ENCODE measurements around the gene IRX6.
A peak's percentile ranks its signal among the peaks of the same experiment; 100 is the strongest.

IRX6 gene

DNA sequence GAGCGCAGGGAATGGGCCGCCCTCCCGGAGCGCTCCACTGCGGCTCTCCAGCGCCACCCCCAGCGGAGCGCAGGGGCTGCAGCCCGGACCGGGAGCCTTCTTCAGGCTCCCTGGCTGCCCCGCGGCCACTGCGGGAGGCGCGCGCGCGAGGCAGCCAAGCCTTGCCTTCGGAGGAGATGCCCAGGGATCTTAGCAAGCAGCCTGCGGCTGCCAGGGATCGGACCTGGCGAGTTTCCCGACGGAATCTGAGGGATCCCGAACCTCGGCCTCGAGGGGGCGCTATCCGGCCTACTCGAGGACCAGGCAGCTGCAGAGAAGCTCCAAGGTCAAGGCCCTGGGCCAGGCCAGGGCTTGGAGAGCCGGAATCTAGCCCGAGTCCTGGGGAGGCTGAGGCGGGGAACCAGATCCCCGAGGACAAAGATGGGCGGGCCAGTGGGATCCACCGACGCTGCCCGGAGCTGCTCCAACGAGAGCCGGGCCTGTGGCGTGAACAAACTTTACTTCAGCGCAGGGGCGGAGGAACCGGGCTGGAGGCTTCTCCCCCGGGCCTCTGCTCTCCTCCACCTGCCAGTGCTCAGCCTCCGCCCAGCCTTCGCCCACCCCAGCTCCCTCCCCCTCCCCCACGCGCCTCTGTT, at the start of gene IRX6:
Gene IRX6 (plus strand): TSS at position 567 of the 635 bp plus-strand sequence. CDS start 889 bp downstream, outside the sequence.
- no peak for DNase-seq (ENCODE audit: low spot score)

DNA sequence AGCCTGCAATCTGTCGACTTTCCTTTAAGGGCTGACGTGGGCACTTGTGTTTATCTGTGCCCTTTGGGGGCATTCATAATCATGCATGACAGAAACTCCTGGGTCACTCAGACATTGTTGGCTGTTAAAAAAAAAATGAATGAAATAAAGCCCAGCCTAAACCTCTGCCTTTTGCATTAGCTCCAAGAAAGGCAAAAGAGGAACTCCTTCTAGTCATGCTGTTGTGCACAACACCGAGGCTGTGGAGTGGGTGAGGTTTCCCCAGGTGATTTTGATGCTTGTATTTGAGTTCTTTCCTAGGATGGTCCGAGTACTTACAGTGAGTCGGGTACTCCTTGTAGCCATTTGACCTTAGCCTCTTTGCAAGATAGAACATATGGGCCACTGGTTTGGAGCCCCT, 49.6 kb upstream of the IRX6 start:
- no peak for DNase-seq (ENCODE audit: low spot score)

DNA sequence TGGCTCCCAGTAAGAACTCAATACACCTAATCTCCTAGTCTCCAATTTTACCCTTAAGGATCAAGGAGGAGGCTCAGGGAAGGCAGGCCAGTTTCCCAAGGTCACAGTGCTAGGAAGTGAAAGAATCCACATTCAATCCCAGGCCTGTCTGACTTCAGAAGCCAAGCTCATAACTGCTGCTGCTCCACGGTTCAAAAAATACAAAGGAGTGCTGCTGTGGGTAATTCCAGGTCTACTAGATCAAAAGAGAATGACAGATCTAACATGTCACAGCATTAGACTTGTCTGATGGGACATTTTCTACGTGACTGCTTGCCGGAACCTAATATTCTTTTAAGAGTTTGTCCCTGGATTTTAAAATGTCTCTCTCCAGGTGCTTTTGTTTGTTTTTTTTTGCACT, 48.8 kb upstream of the IRX6 start:
- no peak for DNase-seq (ENCODE audit: low spot score)

DNA sequence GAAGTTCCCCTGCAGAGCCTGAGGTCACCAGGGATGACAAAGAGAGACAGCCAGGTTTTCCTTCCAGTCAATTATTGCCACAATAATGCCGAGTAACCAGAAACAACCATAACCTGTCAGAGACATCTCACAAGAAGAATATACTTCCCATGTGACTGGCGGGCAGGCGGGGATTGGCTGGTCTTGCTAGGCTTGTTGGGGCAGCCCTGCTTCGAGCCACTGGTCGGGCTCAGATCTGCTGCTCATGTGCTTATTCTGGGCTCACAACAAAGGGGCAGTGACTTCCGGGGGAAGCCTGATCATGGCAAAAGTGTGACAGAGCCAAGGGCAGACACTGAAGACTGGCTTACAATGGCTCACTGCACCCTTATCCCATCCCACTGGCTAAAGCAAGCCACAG, 48.1 kb upstream of the IRX6 start:
- DNase-seq (ENCODE audit: low spot score): no peak

DNA sequence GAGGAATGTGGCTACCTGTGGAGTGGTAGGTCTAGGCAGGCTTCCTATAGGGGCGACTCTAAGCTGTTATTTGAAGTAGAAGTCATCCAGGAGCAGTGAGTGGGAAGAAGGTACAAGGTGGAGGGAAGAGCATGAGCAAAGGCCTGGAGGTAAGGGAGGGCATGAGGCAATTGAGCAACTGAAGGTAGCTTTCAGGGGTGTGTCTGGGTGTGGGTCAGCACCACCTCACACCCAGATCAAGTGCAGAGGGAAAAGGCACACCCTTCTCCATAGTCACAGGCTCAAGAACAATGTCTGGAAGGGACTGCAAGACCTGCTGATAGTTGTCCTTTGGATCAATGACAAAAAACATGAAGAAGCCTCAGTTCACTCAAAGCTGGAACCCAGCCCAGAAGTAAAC, 46.5 kb upstream of the IRX6 start:
- DNase-seq (ENCODE audit: low spot score): no peak

DNA sequence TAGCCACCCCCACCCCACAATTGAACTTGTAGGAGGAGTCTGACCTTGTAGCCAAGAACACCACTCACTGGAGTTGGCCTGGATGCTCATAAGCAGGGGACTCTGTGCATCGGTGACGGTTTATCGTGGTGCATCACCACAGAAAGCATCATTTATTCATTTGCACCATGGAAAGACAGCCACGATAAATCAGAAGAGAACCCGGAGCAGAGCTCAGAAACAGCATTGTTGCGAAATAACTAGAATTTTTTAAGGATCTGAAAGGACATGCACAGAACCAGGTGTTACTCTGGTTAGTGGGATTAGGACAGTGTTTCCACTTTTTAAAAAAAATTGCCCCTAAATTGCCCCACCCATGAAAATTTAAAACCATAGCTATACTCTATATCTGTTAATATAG, 44.4 kb upstream of the IRX6 start:
- no peak for DNase-seq (ENCODE audit: low spot score)

DNA sequence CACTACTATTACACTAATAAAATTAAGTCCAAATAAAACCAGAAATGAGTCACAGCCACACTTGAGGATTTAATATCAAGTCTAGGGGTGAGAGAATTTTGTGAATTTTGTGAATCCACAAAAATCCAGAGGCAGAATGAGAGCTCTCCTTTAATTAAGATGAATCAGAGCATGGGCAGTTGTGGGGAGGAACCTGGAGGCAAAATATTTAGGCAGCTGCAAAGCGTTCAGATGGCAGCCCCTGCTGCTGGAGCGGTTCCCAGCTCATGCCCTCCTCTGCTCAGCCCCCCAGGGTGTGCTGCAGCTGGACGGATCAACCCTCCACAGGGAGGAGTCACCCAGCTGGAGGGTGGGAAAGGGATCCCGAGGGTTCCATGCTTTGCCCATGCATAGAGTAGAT, 43.4 kb upstream of the IRX6 start:
- DNase-seq (ENCODE audit: low spot score): no peak

DNA sequence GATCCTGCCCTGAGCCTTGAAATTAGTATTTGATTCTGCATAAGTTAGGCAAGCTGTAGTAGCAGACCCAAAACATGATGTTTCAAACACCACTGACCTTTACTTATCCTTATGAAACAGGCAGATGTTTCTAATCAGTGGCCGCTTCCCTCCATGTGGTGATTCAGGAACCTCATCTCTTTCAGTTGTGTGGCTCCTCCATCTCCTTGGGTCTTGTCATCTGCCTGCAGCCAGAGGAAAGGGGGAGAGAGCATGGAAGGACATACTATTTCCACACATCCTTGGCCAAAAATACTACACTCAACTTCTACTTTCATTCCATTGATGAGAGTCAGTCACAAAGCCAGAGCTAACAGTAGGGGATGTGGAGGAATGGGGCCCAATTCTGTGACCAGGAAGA, 41.6 kb upstream of the IRX6 start:
- no peak for DNase-seq (ENCODE audit: low spot score)

DNA sequence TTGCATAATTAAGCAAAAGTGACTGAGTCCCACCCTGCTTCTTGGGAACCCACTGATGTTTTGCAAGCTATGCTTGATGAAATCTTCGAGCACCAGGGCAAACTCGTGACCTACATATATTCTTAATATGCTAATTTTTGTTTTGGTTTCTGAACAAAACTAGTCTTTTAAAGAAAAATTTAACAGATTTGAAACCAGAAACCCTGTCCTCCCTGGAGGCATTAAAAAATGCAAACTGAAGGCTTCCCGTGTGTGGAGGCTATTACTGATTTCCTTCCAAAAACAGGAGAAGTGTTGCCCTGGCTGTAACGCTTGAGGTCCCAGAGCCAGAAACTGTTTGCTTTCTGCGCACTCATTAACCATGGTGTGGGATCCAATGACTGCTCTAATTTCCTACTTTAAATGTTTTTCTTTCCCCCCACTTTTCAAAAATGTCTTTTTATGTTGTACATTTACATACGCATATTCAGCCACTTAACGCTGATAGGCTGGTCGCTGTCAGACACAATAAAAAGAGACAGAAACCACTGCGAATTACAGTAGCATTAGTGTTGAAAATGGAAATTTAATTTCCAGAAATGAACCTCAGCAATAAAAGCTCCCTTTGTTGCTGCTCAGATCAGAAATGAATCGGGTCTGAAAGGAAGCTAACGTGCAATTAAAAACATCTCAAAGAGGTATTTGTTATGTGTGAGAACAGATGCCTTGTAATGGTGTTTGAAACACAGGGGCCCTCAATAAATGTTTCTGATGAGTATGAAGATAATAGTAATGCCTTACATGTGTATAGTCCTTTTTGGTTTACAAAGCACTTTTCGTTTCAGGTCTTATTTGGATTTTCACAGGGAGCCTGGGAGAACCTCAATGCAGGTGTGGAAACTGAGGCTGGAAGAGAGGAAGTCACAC, 39.9 kb upstream of the IRX6 start:
- peak; percentile 4 for DNase-seq (ENCODE audit: low spot score)

DNA sequence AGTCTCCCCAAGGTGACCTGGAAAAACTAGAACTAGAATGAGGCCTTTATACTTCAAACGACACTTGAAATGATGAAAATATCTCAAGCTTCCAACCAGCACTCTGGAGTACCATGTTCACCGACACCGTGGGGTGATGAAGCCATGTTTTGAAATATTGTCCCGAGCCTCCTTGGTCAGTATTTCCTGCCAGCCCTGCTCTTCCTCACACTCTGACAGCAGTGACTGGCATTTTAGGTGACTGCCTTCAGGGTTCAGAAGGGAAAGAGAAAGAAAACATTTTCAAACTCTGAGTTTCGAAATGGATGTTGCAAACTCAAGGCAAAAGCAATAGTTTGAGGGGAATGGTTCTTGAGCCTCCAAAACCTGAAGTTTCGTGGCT, 39.3 kb upstream of the IRX6 start:
- DNase-seq (ENCODE audit: low spot score): no peak

DNA sequence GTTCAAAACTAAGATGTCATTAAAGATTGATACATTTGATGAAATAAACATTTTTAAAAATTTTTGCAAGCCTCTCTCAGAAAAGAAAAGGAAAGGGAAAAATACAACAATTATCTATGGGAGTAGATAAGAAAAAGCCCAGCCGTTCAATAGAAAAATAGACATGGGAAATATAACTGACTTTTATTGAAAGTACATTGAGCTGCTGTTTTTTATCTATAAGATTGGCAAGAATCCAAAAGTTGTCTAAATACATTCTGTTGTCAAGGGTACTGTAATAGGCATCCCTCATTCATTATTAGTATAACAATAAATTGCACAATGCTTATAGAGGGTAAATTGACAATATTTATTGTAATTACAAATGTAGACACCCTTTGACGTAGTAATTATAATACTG, 38.4 kb upstream of the IRX6 start:
- no peak for DNase-seq (ENCODE audit: low spot score)

DNA sequence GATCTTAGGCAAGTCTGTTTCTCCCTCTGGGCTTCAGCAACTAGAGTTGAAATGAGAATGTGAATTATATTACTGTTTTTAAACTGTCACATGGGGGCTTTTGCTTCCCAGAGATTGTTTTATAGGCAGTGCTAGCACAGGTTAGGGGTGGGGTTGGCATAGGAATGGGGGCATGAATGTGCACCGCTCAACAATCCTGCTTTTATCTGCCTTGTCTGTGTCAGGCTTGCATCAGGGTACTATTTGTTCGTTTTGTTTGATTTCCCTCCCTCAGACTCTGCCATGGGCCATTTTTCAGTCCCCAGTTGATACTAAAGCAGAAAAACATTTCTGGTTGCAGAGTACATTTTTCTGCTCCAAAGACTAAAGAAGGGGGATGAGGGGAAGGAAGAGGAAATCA, 34.6 kb upstream of the IRX6 start:
- DNase-seq (ENCODE audit: low spot score): no peak

DNA sequence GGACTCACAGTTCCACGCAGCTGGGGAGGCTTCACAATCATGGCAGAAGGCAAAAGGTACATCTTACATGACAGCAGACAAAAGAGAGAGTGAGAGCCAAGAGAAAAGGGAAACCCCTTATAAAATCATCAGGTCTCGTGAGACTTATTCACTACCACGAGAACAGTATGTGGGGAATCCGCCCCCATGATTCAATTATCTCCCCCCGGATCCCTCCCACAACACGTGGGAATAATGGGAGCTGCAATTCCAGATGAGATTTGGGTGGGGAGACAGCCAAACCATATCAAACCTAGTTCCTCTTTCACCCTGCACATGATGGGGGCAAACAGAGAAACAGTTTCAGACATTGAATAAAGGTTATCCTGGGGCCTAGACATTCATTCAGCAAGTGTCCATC, 32.2 kb upstream of the IRX6 start:
- DNase-seq (ENCODE audit: low spot score): no peak

DNA sequence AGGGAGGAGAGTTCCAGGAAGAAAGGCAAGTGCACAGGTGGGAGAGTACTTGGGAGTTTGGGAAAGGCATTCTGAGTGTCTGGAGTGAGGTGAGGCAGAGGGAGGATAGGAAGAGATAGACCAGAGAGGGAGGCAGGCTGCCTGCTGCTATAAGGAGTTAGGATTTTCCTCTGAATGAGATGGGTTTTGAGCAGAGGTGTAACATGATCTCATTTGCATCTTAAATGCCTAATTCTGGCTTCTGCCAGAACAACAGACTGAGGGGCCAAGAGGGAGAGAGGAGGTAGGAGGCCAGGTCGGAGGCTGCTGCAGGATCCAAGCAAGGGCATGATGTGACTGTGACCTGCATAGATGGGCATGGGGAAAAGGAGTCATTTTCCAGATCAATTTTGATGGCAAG, 31.5 kb upstream of the IRX6 start:
- DNase-seq (ENCODE audit: low spot score): no peak

DNA sequence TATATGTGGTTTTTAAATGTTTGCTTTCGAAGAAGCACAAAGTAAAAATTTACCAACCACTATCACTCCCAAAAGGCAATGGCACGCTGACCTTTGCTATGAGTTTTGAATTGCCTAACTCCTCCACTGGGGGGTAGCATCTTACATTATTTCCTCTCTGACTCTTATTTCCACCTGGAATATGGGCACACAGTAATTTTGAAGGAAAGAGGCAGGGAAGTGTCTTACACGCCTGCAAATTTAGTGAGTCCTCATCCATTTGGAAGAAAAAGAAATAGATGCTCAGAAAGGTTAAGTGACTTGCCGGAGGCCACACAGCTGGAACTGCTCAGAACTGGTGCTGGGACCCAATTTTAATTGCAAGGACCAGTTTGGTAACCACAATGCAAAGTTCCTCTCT, 29.9 kb upstream of the IRX6 start:
- DNase-seq (ENCODE audit: low spot score): no peak

DNA sequence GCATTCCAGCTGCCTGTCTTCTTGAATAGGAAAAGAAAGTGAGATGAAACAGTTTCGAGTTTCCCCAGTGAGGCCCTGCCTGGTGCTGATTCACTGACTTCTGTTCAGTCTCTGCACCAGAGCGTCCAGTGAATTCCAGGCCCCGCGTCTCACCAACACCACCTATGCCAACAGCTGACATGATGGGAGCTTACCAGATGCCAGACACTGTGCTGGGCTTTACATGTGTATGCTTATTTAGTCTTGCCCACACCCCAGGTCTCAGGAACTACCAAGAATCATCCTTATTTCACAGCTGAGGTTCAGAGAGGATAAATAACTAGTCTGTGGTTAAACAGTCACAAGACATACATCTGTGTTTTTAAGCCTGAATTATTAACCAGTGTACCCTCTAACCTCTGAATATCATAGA, 29.1 kb upstream of the IRX6 start:
- no peak for DNase-seq (ENCODE audit: low spot score)

DNA sequence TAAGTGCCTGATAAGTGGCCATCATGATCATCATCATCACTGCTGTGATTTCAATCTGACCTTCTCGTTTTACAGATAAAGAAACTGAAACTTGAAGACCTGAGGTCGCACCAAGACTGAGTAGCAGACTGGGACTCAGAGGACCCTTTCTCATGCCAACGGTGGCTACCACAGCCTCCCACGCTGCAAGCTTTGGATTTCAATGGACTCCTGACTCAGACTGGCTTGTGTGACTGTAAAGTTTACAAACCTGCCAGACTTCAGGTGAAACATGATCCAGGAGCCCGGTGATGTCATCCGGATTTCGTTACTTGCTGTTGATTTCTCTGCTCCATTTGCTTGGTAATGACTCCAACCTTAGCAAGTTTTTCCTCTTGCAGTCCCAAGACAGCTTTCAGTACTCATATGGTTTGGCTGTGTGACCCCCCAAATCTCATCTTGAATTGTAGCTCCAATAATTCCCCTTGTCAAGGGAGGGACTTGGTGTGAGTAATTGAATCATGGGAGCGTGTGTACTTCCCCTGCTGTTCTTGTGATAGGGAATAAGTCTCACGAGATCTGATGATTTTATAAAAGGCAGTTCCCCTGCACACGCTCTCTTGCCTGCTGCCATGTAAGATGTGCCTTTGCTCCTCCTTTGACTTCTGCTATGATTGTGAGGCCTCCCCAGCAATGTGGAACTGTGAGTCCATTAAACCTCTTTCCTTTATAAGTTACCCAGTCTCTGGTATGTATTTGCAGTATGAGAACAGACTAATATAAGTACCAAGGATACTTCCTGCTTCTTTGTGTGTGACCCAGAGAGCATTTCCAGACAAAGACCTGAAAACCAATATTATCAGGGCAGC, 26.7 kb upstream of the IRX6 start:
- DNase-seq (ENCODE audit: low spot score): no peak

DNA sequence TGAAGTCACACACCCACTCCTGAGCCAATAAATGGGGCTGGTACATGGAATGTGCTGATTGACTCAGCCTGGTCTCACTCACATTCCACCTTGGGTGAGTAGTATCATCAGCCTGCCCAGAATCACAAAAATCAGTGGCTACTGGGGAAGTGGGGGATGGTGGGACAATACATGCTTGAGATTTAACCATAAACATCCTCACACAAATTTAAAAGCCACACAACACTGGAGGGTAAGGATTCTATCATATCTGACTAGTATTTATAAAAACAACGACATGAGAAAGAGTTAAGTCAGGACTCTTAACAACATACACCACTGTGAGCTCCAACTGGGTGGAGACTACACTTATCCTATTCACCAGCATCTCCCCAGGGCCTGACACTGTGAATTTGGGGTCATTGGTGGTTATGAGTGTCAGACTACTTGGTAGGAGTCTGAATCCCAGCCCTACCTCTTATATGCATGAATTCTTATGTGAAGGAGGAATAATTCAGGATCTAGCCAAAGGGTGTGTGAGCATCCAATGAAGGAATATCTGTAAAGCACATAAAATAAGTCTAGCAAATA, 26.0 kb upstream of the IRX6 start:
- no peak for DNase-seq (ENCODE audit: low spot score)

DNA sequence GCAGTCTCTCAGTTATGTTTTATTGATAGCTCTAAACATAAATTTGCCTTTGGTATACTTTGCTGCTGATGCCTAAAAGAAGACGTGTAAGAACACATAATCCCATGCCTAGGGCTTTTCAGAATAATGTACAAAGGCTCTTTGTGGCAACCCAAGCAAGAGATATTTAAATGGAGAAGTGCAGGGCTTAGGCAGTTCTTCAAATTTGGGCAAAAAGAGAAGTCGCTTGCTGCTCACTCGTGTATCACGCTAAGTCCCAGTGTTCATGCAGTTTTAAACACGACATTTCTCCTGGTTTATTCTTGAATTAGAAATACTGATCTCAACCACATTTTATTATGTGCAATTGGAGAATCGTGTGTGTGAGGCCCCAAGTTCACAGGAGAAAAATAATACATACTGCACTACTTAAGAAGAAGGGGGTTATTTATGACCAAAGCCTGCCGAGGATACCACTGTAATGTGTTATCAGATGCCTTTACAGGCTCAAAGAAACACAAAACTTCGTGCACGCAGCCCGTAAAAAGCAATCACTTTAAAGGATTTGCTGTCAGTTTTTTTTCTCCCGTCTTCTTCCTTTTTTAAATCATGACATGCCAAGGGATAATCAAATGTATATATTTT, 22.5 kb upstream of the IRX6 start:
- DNase-seq (ENCODE audit: low spot score): peak; percentile 53

DNA sequence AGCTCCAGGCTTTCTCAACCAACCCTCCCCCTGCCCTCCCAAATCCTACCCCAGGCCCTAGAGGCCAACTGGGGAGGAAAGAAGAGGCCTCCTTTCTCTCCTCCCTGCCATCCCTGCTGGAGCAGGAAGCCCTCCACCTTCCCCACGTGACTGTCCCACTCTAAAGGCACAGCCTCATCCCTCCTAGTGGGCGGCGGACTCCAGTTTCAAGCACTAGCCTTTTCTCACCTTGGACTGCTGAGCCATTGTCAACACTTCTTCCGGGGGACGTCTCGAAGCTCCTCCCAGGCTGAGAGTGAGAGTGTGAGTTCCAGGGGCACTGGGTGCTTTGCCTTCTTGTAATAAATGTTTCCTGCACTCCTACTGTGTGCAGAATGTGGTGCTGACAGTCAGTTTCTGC, 21.4 kb upstream of the IRX6 start:
- no peak for DNase-seq (ENCODE audit: low spot score)

DNA sequence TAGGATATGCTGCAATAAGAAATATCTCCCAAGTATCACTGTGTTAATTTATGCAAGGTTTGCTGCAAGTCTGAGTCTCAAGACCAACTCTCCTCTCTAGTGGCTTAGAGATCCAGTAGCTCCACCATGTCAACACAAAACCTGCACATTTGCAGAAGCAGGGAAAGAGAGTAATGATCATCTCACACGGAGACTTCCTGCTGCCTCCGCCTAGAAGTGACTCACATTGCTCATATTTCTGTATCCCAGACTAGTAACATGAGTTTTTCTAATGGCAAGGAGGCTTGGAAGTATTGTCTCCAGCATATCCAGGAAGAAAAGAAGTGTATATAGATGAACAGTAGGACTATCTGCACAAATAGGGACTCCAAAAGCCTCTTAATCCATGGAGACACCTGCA, 15.0 kb upstream of the IRX6 start:
- no peak for DNase-seq (ENCODE audit: low spot score)

DNA sequence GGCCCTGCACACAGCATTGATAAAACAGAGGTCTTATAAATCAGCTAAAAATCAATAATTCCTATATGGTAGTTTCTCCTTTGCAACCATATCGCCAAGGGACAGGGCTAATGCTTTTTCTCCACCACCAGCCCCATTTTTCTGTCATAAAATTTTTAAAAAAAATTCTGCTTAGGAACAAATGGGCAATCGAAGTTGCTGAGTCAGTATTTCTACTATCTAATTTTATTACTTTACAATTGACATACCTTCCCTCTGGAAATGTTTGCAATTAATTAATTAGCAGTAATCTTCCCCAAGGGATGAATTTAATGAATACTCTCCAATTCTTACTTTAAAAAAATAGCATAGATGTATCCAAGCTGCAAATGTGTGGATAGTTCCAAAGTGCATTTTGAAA, 1.7 kb upstream of the IRX6 start:
- DNase-seq (ENCODE audit: low spot score): no peak

Data from pons (tissue), 1 donor.